ENCODE data around the gene BCL11A.

The BCL11A gene

GRCh38 chr2:60554646-60555065, 1.2 kb upstream of the BCL11A start:
- no peak for DNase-seq
- TF ChIP-seq POLR2A (IDR thresholded peaks at IDR 0.05; ENCODE audit: low read length) (no peak), GATA1 (IDR thresholded peaks at IDR 0.05; ENCODE audit: low read depth, low read length) (no peak)

GRCh38 chr2:60554074-60554645, 706 bp upstream of the BCL11A start:
- peak; percentile 60 to 83 for DNase-seq
- TF ChIP-seq GATA1 (IDR thresholded peaks at IDR 0.05; ENCODE audit: low read depth, low read length): no peak
- no peak for TF ChIP-seq POLR2A (IDR thresholded peaks at IDR 0.05; ENCODE audit: low read length)

- no peak for TF ChIP-seq POLR2A (IDR thresholded peaks at IDR 0.05; ENCODE audit: low read length)
Measured at GRCh38 chr2:60552851-60553494, 481 bp downstream of the BCL11A start.

DNA sequence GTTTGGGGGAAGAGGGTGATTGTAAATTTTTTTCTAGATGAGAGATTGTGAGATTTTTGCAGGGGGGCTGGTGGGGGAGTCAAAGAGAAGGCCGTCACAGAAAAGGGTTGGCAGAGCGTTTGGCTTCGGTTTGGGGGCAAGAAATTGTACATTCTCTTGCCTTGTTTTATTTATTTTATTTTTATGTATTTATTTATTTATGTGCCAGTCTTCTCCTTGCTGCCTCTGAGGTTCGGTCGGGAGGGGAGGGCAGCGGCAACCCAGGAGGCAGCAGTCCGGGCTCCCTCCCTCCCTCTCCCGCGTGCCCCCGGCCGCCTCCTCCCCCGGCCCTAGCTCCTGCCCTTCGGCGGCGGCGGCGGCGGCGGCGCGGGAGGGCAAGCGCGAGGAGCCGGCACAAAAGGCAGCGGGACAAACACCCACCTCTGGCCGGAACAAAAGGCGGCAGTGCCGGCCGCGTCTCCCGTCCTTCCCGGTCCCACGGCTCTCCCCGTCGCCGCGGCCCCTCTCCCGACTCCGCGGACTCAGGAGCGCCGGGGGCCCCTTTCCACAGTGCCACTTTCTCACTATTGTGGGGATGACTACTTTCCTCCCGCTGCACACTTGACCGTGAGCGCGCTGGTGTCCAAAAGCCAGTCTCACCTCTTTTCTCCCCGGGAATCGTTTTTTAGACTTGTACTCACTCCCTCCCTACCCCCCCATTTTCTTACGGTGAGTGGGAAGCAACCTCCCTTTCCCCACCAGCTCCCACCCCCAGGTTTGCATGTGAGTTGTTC, 1.2 kb downstream of the BCL11A start:
- DNase-seq: peak; percentile 57 to 69
- TF ChIP-seq POLR2A (IDR thresholded peaks at IDR 0.05; ENCODE audit: low read length) (no peak), GATA1 (IDR thresholded peaks at IDR 0.05; ENCODE audit: low read depth, low read length) (no peak)

More at GRCh38 chr2:60552851-60553494, 481 bp downstream of the BCL11A start:
- peak; percentile 42 to 56 for DNase-seq

DNA sequence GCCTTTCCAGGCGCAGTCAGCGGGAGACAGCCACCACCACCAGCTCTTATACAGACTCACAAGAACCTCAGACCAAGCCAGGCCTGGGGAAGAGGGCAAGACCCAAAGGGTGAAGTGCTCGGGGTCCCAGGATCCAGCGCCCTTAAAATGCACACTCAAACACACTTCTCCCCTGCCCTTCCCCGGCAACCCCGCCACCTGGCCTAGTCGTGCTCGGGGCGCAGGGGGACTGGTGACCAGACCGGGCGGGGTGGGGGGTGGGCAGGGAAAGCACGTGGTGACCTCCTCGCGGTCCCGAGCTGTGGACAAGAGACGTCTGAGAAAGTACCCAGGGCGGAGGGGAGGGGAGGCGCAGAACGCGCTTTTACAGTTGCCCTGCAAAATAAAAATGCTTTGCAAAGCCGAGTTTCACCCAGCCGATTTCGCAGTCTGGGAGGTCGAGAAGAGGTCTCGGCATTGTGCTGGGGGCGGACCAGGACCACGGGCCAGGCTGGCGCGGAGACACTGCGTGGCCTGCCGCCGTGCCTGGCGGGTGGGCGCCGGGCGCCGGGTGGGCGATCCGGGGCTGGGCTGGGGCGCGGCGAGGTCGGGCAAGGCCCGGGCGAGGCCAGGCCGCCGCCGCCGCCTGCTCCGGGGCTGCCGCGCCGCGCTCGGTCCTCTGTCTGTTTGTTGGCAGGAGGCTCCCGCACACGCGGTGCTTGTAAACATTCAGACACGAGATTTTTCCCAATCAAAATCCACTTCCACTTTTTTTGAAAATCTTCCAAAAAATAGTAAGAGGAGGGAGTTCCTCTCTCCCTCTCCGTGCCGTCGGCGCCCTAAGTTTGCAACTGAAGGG, 2.0 kb downstream of the BCL11A start:
- TF ChIP-seq GATA1 (IDR thresholded peaks at IDR 0.05; ENCODE audit: low read depth, low read length) (no peak), POLR2A (IDR thresholded peaks at IDR 0.05; ENCODE audit: low read length) (no peak)
- peak; percentile 57 to 69 for DNase-seq

- TF ChIP-seq POLR2A (IDR thresholded peaks at IDR 0.05; ENCODE audit: low read length): no peak
- TF ChIP-seq GATA1 (IDR thresholded peaks at IDR 0.05; ENCODE audit: low read depth, low read length): no peak
- no peak for DNase-seq
Measured at GRCh38 chr2:60550984-60551239, 2.5 kb downstream of the BCL11A start.

DNA sequence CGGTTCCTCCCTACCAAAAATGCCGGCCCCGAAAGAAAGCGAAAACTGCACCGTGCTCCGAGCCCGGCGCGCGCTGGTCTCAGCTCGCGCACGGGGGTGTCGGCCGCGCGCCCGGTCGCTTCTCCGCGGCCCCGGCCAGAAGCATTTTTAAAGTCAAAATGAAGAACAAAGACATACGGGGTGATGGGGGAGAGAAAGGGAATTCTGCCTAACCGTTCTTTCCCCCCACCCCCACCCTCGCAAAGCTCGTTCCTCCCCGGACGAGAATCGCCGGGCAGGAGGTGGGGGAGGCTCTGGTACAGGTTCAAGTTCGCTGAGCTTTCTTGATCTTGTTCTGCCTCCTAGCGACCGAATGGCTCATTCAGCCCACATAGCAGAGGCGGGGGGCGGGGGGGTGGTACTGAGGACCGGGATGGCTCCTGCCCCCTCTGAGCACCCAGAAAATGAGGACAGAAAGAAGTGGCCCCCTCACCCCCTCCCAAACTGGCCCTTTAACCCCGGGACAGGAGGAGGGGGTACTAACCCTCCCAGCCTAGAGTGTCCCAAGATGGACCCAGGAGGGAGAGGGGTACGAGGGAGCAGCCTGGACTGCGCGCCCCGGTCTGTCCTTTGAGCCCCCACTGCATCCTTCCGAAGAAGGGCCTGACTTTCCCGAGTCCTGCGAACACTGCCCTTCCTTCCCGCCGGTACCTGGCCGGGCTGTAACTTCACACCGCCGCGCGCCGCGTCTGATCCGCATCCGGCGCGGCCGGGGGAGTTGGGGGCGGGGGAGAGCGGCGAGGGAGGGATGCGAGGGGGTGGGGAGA, 3.1 kb downstream of the BCL11A start:
- TF ChIP-seq GATA1 (IDR thresholded peaks at IDR 0.05; ENCODE audit: low read depth, low read length) (no peak), POLR2A (IDR thresholded peaks at IDR 0.05; ENCODE audit: low read length) (no peak)
- DNase-seq: peak; percentile 83 to 86

- no peak for DNase-seq
- TF ChIP-seq POLR2A (IDR thresholded peaks at IDR 0.05; ENCODE audit: low read length): no peak
- no peak for TF ChIP-seq GATA1 (IDR thresholded peaks at IDR 0.05; ENCODE audit: low read depth, low read length)
Measured at GRCh38 chr2:60549928-60550177, 3.6 kb downstream of the BCL11A start.

DNA sequence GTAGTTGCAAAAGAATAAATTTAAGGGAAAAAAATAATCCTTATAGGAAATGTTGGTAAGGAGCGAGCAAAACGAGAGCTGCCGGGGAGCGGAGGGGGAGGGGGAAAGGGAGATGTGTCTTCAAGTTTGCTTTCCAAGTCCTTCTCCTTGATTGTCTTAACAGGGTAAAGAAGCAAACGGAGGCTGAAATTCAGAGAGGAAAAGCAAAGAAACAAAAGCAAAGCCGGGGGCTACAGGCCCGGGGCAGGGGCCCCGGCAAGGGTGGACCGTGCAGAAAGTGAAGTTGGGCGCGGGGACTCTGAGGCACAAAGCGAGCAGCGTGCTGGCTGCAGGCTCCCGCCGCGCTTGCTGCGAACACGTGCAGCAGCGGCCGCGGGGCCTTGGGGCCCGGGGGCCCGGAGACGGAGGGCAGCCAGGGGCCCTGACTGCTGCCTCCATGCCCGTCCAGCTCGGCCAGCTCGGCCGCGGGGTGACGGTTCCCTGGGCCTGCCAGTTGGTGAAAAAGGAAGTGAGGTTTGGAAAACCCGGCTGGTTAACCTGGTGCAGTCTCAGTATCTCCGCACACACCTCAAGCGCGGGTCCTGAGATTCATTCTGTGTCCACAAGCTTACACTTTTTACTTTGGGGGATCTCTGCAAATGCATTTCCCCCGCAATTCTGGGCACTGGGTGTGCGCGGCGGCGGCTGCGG, 4.1 kb downstream of the BCL11A start:
- peak; percentile 57 to 61 for DNase-seq
- no peak for TF ChIP-seq GATA1 (IDR thresholded peaks at IDR 0.05; ENCODE audit: low read depth, low read length)
- TF ChIP-seq POLR2A (IDR thresholded peaks at IDR 0.05; ENCODE audit: low read length): no peak

DNA sequence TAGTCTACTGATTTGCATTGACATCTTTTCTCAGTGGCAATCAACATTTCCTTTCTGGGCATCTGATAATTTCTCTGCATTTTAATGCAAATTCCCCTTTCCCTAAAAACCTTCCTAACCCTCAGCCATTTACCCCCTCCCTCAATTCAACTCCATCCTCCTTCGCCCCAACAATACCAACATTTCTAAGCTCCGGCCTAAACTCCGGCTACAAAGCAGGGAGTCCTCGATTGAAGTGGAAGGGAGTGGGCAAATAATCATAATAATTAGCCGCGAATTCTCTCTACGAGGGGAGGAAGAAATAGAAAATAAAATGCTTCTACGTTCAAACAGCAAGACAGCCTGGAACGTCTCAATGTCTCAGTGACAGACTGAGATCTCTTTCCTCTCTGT, 4.6 kb downstream of the BCL11A start:
- no peak for DNase-seq
- TF ChIP-seq GATA1 (IDR thresholded peaks at IDR 0.05; ENCODE audit: low read depth, low read length) (no peak), POLR2A (IDR thresholded peaks at IDR 0.05; ENCODE audit: low read length) (no peak)

- TF ChIP-seq GATA1 (IDR thresholded peaks at IDR 0.05; ENCODE audit: low read depth, low read length) (no peak), POLR2A (IDR thresholded peaks at IDR 0.05; ENCODE audit: low read length) (no peak)
- no peak for DNase-seq
Measured at GRCh38 chr2:60548311-60548710, 5.1 kb downstream of the BCL11A start.

DNA sequence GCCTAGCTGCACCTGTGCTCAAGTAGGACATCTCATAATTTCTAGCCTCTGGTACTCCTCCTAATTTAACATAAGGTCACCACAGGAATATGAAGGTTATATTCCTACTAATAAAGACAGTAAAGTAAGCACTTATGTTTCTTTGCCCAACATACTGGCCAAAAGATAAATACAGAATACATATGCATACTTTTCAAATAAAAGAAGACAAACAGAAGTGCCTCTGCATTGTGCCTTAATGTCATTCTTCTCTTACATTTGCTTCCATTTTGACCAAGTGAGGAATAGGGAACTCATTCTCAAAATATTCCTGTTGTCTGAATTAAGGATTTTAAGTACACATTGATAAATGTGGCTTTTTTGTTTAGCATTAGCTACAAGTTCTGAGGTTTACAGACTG, 5.6 kb downstream of the BCL11A start:
- DNase-seq: no peak
- TF ChIP-seq GATA1 (IDR thresholded peaks at IDR 0.05; ENCODE audit: low read depth, low read length) (no peak), POLR2A (IDR thresholded peaks at IDR 0.05; ENCODE audit: low read length) (no peak)

DNA sequence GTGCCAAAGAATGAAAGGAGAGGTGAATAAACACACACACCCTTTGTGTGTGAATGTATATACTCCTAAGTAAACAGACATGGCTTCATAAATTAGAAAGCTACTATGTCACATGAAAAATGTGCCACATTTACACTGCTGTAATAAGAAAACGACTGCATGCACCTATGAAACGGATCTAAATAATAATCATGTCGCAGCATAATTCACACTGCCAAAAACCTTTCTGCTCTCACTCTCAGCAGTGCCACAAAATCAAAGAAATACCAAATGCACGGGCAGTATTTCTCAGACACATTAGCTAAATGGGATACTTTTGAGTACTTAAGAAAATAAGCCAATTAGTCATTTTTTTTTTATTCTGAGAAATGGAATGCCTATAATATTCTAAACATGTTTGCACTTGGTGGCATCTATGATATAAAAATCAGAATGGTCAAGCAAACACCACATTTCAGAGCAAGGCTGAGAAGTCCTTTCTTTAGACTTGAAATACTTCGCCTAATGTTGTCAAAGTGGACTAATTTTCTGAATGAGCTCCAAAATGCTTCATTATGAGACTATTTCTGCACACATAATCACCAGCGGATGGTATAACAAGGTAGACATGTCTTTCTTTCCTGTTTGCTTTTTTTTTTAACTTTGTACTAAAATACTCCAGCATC, 6.6 kb downstream of the BCL11A start:
- DNase-seq: no peak
- no peak for TF ChIP-seq POLR2A (IDR thresholded peaks at IDR 0.05; ENCODE audit: low read length)
- no peak for TF ChIP-seq GATA1 (IDR thresholded peaks at IDR 0.05; ENCODE audit: low read depth, low read length)

Data from erythroblast (primary cell).